ENCODE results near the gene CABP7. TPM values are rescaled to one million over a fixed set of nuclear protein-coding genes. Genes with fewer than 3 reads are reported as not detected.

The CABP7 gene
- total and polyA plus RNA-seq, 2 of the 13 experiments (the other 11 are each of a cell fraction or from before 2014, with no cell fraction given) = 0.08 TPM; not detected in 1

GRCh38 chr22:29701155-29701999, 18.4 kb upstream of the CABP7 start (continued):
- TF ChIP-seq PRDM15 (CRISPR knock-in tag; IDR thresholded peaks at IDR 0.05) (peak; percentile 70; the same call in 1 of the 2 replicates), STAG1 (CRISPR knock-in tag; IDR thresholded peaks at IDR 0.05) (peak; percentile 67), HOXA9 (CRISPR knock-in tag; IDR thresholded peaks at IDR 0.05; ENCODE audit: borderline replicate concordance) (no peak), RFXANK (CRISPR knock-in tag; IDR thresholded peaks at IDR 0.05) (no peak), FOXA1 (IDR thresholded peaks at IDR 0.05) (no peak), FOXA1 (CRISPR knock-in tag; IDR thresholded peaks at IDR 0.05) (no peak), MZF1 (CRISPR knock-in tag; IDR thresholded peaks at IDR 0.05; ENCODE audit: borderline replicate concordance) (no peak), NFIB (CRISPR knock-in tag; IDR thresholded peaks at IDR 0.05; ENCODE audit: borderline replicate concordance) (no peak), ZNF549 (CRISPR knock-in tag; IDR thresholded peaks at IDR 0.05) (no peak), ZNF333 (CRISPR knock-in tag; IDR thresholded peaks at IDR 0.05; ENCODE audit: borderline replicate concordance) (no peak), KMT2A (CRISPR knock-in tag; IDR thresholded peaks at IDR 0.05) (no peak), JDP2 (CRISPR knock-in tag; IDR thresholded peaks at IDR 0.05; ENCODE audit: borderline replicate concordance) (no peak), HIVEP1 (CRISPR knock-in tag; IDR thresholded peaks at IDR 0.05) (no peak)
- TF ChIP-seq, protein P1, sequence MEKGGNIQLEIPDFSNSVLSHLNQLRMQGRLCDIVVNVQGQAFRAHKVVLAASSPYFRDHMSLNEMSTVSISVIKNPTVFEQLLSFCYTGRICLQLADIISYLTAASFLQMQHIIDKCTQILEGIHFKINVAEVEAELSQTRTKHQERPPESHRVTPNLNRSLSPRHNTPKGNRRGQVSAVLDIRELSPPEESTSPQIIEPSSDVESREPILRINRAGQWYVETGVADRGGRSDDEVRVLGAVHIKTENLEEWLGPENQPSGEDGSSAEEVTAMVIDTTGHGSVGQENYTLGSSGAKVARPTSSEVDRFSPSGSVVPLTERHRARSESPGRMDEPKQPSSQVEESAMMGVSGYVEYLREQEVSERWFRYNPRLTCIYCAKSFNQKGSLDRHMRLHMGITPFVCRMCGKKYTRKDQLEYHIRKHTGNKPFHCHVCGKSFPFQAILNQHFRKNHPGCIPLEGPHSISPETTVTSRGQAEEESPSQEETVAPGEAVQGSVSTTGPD (CRISPR knock-in tag; IDR thresholded peaks at IDR 0.05) = no peak
- TF ChIP-seq, protein P2, sequence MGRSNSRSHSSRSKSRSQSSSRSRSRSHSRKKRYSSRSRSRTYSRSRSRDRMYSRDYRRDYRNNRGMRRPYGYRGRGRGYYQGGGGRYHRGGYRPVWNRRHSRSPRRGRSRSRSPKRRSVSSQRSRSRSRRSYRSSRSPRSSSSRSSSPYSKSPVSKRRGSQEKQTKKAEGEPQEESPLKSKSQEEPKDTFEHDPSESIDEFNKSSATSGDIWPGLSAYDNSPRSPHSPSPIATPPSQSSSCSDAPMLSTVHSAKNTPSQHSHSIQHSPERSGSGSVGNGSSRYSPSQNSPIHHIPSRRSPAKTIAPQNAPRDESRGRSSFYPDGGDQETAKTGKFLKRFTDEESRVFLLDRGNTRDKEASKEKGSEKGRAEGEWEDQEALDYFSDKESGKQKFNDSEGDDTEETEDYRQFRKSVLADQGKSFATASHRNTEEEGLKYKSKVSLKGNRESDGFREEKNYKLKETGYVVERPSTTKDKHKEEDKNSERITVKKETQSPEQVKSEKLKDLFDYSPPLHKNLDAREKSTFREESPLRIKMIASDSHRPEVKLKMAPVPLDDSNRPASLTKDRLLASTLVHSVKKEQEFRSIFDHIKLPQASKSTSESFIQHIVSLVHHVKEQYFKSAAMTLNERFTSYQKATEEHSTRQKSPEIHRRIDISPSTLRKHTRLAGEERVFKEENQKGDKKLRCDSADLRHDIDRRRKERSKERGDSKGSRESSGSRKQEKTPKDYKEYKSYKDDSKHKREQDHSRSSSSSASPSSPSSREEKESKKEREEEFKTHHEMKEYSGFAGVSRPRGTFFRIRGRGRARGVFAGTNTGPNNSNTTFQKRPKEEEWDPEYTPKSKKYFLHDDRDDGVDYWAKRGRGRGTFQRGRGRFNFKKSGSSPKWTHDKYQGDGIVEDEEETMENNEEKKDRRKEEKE (IDR thresholded peaks at IDR 0.05) = no peak
